DMS 273 treated with DMSO at 0.1 percent for 48 hours (cell line): ENCODE results near the gene FARS2.

Experiments
- DNase-seq: peaks from one replicate; lab custom pipeline; 2025; lab: John Stamatoyannopoulos, UW

Gene FARS2

DNA sequence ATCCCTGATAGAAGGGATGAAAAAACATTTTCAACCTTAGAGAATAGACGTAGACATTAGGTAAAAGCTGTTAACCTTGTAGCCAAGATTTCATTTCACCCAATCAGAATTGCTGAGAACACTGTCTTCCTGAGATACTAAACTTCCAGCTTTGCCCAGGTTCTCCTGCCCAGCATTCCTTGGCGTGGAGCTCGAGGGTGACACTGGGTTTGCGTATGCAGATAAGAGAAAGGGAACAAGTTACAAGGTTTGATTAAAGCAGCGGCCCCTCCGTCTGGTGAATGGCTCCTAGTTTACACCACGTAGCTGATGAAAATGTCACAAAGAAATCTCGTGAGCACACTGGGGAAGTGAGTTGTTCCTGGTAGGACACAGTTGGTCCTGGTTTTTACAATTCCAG lies 247.8 kb downstream of the FARS2 start:
- no peak for DNase-seq

DNA sequence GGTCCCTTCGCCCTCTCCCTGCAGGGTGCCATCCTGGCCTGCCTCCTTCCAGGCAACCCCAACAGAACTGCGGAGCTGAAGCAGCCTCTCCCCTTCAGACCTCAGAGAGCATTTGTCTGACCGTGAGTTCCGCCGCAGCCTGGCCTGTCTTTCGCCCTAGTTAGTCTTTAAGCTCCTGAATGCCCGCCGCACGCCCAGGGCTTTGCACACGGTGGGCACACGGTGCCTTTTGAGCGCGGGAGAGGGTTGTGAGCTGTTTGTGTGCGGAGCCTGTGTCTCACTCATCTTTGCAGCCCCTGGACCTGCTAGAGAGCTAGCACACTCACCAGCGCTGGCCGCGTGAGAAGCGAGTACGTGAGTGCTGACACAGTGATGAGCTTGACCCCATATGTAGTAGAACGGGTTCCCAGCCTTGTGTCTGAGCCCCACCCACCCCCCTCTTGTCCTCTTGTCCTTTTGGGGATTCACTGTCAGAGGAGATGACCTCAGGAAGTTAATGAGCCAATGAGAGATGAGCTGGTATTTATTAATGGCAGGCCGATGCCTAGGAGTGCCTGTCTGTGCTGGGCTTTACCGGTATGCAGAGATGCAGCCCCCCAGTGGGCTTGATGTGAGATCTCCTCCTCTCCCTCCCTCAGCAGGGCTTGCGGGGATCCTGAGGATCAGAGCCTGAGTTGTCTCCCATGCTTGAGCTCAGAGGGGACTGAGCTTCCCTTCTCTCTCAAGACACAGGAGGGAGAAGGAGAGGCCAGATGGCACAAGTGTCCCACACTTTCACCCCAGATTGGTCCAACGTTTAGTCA lies 249.2 kb downstream of the FARS2 start:
- no peak for DNase-seq

DNA sequence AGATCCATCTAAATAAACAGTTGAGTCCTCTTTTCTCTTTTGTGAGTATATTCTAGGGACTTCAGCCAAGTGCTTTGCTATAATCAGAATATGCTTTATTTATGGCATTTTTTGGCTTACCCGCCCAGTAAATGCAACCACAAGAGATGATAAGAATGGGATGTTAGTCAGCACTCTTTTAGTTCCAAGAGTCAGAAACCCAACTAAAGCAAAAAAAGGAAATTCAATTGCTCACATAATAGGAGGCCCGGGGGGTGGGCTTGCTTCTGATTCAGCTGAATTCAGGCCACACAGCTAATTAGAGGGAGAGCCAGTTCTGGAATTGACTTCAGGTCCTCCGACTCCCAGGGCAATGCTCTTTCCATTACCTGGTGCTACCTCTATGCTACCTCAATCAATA lies 250.6 kb downstream of the FARS2 start:
- DNase-seq: no peak

DNA sequence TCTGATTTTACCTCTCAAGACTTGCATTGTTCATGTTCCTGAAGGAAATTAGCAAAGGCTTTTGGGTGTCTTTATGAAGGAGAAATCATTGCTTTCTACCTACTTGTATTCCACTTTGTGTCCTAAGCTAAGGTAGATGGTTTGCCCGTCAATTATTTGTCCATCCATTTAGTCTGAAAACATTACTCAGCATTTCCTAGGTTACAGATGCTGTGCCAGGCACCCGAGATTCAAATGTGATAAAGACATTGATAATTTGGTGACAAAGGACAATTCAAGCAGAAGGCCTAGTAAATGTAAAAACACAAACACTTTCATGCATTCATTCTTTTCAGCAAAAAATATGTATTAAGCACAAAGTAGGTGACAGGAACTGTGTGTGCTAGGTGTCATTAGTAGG lies 251.1 kb downstream of the FARS2 start:
- DNase-seq: no peak

DNA sequence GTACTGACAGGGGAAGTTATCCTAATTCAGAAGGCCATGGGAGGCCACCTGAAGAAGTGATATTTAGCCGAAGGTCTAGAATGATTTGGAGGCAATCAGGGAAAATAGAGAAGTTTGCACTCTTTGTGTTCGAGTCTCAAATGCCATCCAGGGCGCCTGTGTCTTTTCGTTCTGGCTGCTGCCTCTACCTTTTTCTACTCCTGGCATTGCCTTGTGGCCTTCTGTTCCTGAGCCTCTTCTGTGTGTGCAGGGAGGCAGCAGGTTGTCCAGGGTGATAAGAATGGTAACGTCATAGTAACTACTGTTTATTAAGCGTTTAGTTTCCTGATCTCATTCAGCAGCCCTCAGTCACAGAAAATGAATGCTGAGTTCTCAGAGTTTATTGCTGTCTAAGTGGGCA lies 252.1 kb downstream of the FARS2 start:
- DNase-seq: no peak

DNA sequence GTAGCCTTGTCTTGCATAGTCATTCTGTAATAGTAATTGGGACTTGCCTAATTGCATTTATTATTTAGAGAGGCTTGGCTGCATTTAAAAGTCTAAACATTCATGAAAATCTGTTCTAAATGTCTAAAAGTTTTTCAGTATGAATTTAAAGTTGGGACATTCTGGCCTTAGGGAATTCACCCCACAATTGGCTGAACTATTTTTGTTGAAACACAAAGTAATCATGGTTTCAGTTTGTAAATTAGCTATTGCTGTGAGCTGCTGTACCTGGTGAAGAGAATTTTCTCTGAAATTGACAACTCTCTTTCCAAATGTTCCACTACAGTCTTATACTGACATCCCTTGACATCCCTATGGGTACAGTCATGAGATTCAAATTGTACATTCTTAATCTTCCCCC lies 253.0 kb downstream of the FARS2 start:
- DNase-seq: no peak

DNA sequence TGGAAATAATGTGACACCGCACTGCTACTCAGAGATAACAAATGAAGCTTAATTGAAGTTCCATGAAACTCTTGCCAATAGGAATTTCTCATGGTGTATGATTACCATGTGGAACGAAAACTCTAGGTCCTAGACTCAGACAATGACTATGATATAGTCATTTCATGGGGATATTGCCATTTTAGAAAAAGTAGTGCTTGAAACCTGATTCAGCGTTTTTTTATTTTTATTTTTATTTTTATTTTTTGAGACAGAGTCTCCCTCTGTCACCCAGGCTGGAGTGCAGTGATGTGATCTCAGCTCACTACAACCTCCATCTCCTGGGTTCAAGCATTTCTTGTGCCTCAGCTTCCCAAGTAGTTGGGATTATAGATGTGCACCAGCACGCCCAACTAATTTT lies 253.9 kb downstream of the FARS2 start:
- no peak for DNase-seq

DNA sequence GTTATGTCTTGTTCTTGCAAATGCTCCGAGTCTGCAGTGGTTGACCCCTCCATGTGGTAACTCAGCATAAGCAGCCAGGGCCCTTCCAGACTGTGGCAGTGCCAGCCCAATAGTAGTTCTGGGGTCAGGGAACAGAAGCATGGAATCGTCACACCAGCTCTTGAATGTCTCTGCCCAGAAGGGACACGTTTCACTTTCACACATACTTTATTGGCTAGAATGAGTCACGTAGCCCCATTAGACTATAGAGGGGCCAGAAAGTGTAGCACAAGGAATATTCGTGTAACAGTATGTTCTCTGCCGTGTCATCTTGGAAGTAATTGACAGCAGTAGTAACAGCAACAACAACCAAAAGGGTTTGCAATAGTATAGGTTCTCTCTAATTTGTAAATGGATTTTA lies 254.7 kb downstream of the FARS2 start:
- no peak for DNase-seq

DNA sequence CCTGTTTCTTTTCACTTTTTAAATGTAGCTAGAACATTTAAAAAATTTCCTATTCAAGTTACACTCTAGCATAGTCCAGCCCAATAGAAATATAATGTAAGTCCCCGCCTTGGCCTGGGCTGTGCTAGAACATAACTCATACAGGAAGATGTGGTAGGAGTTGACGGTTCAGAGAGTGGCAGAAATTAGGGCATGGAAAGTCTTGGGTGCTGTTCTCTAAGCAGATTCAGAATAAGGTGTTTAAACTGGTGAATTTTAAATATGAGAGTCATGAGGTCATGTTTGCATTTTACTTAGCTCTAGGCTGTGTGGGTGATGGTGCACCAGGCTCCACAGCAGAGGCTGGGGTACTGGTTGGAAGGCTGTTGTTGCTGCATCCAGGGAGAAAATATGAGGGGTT lies 256.5 kb downstream of the FARS2 start:
- DNase-seq: no peak

DNA sequence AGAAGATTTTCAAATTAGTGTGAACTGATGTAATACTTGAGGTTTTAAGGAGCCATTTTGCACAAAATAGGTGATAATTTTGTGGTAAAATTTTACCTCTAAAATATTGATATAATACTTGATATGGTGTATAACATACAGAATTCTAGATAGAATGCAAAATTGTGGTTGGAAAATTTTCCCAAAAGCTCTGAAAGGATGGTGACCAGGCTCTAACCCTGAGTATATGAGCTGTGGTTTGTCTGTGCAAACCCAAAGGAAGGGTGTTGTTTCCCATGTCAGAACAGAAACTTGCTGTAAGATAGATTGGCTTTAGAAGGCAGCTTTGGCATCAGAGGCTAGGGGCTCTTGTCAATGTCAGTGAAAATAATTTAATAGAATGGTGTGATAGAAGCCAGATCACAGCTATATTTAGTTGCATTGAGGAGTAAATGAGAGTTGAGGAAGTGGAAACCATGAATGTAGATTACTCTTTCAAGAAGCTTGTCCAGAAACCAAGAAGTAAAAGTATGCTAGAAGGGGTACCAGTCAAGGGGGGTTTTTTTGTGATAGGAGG lies 257.7 kb downstream of the FARS2 start:
- DNase-seq: no peak

DNA sequence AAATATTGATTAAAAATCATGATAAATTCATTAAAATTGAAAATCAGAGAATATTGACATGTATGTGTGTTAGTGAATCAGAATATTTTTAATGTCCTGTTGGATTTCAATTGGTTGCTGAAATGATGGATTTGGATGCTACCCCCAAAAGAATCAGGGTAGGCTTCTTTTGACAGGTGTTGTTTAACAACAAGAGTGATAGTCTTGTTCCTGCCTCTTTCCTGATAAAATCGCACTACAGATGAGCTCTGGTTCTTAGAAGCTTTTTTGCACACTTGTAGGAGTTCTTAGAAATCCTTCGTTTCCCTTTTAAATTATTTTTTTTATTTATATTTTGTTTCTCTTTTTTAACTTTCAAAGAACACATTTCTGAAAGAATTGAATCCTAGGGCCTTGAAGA lies 259.5 kb downstream of the FARS2 start:
- no peak for DNase-seq

DNA sequence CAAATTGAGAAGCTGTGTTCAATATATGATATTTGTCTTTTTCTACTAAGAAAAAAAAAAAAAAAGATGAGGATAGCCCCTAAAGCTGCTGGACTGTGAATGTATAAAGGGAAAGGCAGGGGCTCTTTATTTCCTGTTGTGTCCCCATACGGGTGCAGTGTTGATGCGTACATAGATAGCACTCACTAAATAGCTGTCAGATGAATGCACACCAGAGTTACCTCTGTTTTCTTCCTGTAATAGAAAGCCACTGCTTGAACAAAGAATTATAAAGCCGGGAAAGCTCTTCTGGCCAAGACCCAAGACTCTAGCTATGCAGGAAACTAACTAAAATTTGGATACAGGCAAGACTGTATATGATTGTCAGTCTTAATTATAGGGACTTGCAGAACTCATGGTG lies 260.0 kb downstream of the FARS2 start:
- DNase-seq: no peak

DNA sequence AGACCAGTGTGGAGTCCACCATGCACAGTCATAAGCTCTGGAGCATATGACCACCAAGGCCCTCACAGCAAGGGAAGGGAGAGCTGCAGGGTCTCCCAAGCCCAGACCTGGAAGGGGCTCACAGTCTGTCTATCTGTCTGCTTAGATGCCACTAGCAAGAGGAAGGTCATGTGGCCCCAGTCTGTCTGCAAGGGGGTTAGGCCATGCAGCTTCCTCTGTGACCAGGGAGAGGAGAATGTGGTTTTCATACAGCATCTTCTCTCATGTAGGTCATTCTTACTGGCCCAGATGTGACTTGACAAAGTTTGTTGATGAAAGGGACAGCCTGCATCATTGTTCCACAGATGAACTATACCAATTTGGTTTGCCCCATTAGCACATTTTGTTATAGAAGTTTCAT lies 260.8 kb downstream of the FARS2 start:
- no peak for DNase-seq

DNA sequence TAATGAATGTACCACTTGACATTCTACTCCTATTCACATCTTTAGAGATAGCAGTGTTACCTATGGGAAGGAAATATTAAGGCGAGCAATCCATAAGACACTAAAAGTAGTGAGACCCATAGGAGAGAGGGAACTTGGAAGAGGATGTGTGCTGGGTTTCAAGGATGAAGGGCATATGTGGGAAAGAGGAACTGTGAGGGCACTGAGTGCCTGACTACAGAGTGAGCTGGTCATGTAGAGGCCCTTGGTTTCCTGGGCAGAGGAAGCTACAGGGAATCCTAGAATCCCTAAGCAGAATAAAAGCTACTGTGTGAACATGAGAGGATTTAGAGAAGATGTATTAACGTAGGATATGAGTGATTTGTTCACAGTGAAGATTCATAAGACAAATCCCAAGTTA lies 262.8 kb downstream of the FARS2 start:
- DNase-seq: no peak

DNA sequence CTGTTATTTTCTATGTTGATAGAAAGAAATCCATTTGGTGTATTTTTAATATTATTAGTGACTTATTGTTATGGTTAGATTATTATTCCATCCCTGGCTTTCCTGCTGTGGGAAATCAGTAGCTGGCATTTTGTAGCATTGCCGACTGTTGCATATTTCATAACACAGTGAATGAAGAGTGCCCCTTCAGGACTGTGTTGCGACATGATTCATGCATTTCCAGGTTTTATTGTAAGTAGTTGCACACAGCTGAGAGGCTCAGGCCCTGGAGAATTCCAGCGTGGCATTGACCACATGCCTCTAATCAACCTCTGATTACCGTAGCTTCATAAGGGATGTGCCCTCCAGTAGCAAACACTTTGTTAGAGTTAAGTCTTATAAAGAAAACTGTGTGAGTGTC lies 263.9 kb downstream of the FARS2 start:
- DNase-seq: no peak

DNA sequence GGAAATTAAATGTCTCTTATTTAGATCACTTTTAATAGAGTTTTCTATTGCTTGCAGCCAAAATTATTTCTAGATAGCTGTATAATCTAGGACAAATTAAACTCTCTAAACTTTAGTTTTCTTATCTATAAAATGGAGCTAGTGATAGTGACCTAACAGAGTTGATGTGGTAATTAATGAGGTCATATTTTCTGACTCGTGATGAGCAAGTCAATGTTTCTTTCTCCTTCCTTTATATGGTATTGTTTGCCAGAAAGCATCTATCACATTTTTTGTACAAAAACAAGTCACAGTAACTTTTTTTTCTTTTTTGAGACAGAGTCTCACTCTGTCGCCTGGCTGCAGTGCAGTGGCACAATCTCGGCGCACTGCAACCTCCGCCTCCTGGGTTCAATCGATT lies 267.7 kb downstream of the FARS2 start:
- DNase-seq: no peak

DNA sequence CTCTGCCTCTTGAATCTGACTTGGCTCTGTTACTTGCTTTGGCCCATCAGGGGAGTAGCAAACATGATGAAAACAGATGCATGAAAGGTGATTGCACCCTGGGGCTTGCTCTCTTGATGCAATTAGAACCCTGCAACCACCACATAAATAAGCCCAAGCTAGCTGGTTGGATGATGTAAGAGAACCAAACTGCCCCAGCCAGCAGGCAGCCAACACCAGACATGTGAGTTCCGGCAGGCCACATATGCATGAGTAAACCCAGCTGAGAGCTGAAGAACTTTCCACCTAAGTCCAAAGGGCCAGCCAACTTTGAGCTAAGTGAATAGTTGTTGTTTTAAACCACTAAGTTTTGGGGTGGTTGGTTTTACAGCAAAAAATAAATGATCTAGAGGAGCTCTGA lies 268.4 kb downstream of the FARS2 start:
- no peak for DNase-seq

DNA sequence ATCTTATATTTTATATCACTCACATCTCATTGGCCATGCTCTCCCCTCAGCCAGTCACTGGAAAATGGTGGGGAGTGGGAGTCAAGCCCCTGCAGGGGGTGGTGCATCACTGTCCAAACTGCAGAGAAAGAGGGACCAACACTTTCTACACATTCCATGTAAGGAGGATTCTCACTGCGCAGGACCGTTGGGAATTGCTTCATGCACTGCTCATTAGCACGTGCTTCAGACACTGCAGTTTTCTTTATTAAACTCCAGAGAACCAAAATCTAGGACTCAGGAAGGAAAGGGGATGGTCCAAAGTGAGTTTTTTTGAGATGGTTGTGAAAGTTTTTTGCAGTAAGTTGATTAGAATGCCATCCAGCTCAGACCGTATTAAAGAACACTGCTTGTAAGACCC lies 269.8 kb downstream of the FARS2 start:
- DNase-seq: no peak

DNA sequence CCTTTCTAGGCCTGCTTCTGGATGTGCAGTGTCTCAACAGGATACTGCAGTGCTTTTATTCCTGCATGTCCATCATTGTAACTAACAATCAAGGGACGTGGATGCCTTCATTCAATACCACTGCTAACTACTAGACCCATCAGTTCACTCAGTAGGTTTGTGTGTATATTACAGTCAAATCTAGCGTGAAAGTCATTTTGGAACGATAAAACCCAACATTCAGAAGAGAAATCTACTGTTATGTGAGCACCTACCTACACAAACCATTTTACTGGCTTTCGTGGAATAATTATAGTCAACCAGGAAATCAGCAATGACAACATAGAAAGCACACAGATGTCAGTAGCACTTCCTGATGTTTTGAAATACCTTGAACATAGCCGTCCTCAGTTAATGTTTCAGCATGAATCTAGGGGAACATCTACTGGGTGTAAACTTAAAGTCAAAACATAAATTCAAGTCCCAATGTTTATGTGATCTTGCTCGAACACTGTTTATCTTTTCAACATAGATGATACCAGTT lies 270.6 kb downstream of the FARS2 start:
- DNase-seq: no peak

DNA sequence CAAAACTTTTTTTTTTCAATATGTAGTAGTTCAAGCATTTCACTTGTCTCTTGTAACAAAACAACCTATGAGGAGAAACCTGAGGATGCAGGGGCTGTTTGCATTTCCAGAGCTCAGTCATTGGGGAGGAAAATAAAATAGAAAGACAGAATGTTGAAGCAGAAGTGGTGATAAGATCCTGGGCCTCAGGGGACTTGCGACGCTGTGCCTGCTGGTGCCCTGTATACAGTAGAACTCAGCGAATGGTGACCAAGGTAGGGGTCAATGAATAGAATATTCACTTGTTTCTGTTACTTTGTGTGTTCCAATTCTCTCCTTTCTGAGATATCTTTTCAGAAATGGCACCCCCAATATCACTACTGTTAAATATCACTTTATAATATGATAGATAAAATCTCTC lies 271.6 kb downstream of the FARS2 start:
- no peak for DNase-seq

DNA sequence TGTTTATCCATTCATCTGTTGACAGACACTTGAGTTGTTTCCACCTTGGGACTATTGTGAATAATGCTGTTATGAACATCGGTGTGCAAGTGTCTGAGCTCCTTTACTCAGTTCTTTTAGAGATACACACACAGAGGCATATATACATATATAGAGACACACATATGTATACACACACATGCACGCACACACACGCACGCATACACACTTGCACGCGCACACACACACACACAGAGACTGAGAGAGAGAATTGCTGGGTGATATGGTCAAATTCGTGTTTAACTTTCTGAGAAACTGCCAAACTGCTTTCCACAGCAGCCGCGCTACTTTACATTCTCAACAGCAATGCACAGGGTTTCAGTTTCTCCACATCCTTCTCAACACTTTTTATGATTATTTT lies 273.3 kb downstream of the FARS2 start:
- DNase-seq: no peak

DNA sequence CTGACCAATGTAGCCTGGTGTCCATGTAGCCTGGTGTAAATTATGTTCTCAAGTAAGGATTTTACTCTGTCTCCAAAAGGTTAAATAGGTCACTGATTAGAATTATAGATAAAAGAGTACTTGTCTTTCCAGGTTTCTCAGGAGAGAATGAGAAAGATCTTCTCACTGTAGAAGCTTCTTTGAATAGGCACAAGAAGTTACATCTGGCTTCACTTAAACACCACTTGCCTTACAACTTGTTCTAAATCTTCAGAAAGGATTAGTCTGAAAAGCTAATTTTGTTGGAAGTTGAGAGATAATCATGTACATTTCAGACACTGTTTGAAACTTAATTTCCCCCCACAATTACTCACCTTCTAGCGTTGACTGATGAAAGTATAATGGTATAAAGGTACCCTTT lies 275.3 kb downstream of the FARS2 start:
- DNase-seq: no peak

DNA sequence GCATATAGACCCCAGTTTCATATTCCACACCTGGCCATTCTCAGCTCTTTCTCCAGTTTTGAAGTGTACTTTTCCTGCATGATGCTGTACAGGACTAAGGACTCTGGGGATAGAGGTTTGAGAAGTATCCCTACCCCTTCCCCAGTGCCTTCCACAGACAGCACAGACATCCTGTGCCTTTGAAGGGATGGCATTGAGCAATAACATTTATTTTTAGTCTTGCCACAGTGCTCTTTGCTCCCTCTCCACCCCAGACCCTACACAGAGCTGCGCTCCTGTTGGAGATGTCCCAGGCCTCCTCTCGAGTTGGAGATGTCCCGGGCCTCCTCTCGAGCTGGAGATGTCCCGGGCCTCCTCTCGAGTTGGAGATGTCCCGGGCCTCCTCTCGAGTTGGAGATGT lies 275.8 kb downstream of the FARS2 start:
- no peak for DNase-seq

DNA sequence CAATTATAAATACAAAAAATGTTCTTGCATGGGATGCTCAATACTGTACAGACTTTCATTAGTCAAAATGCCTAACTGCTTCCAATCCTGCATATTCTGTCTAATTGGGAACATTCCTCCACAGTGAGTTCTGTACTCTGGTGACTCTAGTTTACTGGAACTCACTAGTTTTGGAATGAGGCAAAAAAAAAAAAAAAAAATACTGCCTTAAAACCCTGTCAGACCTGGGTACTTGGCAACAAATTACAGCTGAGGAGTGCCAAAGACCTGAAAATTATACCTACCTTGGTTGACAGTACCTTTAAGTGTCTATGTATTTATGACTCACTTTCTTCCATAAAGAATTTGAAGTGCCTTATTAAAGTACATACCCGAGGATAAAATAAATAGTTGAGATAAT lies 276.7 kb downstream of the FARS2 start:
- DNase-seq: no peak
